HepG2 (cell line): ENCODE results near the gene STX5. TPM values are rescaled to one million over a fixed set of nuclear protein-coding genes. Genes with fewer than 3 reads are reported as not detected.

ENCODE experiments used
- ATF7 ChIP-seq, 2 experiments: fragments of 450-650 bp in 1 of 2; sonication (generic) in 1 of 2; formaldehyde crosslinking in 1 of 2; IDR thresholded peaks; 2 replicates each; pipeline versions ENCODE4 v1.4.0 to v1.6.1; 2016 to 2020; ENCODE audit warnings: antibody characterized with exemption in 1 of 2, mild to moderate bottlenecking in 1 of 2, missing genetic modification reagents in 1 of 2
- ATF7-NPFF ChIP-seq: sonication (generic); formaldehyde crosslinking; IDR thresholded peaks from 2 replicates; pipeline ENCODE4 v1.8.1; 2023; ENCODE audit warnings: mild to moderate bottlenecking, low read depth, missing genetic modification reagents, moderate library complexity
- CBX5 ChIP-seq: sonication (generic); formaldehyde crosslinking; IDR thresholded peaks from 2 replicates; pipeline ENCODE4 v1.4.0; 2020; ENCODE audit warnings: missing genetic modification reagents, borderline replicate concordance
- DNMT3B ChIP-seq: conservative IDR thresholded peaks from 2 replicates; pipeline ENCODE4 v1.6.1; 2016; ENCODE audit warnings: missing biosample characterization, control low read depth
- EEA1 ChIP-seq: sonication (generic); formaldehyde crosslinking; IDR thresholded peaks from 2 replicates; pipeline ENCODE4 v1.5.1; 2020; ENCODE audit warnings: mild to moderate bottlenecking, missing genetic modification reagents, borderline replicate concordance
- GATA4 ChIP-seq: sonication (generic); IDR thresholded peaks from 2 replicates; pipeline ENCODE4 v1.6.1; 2016; ENCODE audit warnings: antibody characterized with exemption, low read depth, borderline replicate concordance
- NR2F1 ChIP-seq, 2 experiments: fragments of 450-650 bp in 1 of 2; formaldehyde crosslinking in 1 of 2; IDR thresholded peaks; 2 replicates each; pipeline versions ENCODE4 v1.5.0 to v1.6.1; 2016 to 2020; ENCODE audit warnings: mild to moderate bottlenecking in 1 of 2, missing compliant biosample characterization in 1 of 2, missing genetic modification reagents in 1 of 2, moderate library complexity in 1 of 2
- POLR2G ChIP-seq: fragments of 200-400 bp; formaldehyde crosslinking; IDR thresholded peaks from 2 replicates; pipeline ENCODE4 v1.6.1; 2018; ENCODE audit warnings: mild to moderate bottlenecking, low read depth, low read length, moderate library complexity
- RFXANK ChIP-seq: IDR thresholded peaks from 2 replicates; pipeline ENCODE4 v1.6.1; 2016
- SMAD9 ChIP-seq: sonication (generic); formaldehyde crosslinking; IDR thresholded peaks from 2 replicates; pipeline ENCODE4 v1.5.1; 2020; ENCODE audit warnings: mild to moderate bottlenecking, missing genetic modification reagents
- SMC3 ChIP-seq: IDR thresholded peaks from 2 replicates; pipeline ENCODE4 v1.6.1; 2011; ENCODE audit warnings: low read length, improper control_type of control experiment
- ZNF143 ChIP-seq: sonication (generic); formaldehyde crosslinking; IDR thresholded peaks from 2 replicates; pipeline ENCODE4 v1.4.0; 2020; ENCODE audit warnings: missing genetic modification reagents
- ZNF225 ChIP-seq: sonication (generic); formaldehyde crosslinking; IDR thresholded peaks from 2 replicates; pipeline ENCODE4 v1.4.0; 2020; ENCODE audit warnings: mild to moderate bottlenecking, missing genetic modification reagents
- ZNF256 ChIP-seq: sonication (generic); formaldehyde crosslinking; conservative IDR thresholded peaks from 2 replicates; pipeline ENCODE4 v1.4.0; 2020; ENCODE audit warnings: missing genetic modification reagents
- ZNF337 ChIP-seq: sonication (generic); formaldehyde crosslinking; IDR thresholded peaks from 2 replicates; pipeline ENCODE4 v1.5.1; 2020; ENCODE audit warnings: missing genetic modification reagents, low read depth, mild to moderate bottlenecking, borderline replicate concordance
- ZNF430 ChIP-seq: sonication (generic); formaldehyde crosslinking; IDR thresholded peaks from 2 replicates; pipeline ENCODE4 v1.9.0; 2021; ENCODE audit warnings: mild to moderate bottlenecking, missing genetic modification reagents
- ZNF569 ChIP-seq: sonication (generic); formaldehyde crosslinking; IDR thresholded peaks from 2 replicates; pipeline ENCODE4 v1.5.0; 2020; ENCODE audit warnings: mild to moderate bottlenecking, missing genetic modification reagents, moderate library complexity, borderline replicate concordance
- ZNF713 ChIP-seq: sonication (generic); formaldehyde crosslinking; IDR thresholded peaks from 2 replicates; pipeline ENCODE4 v1.4.0; 2020; ENCODE audit warnings: mild to moderate bottlenecking, missing genetic modification reagents
- ZNF781 ChIP-seq: sonication (generic); formaldehyde crosslinking; IDR thresholded peaks from 2 replicates; pipeline ENCODE4 v1.5.1; 2020; ENCODE audit warnings: borderline replicate concordance, mild to moderate bottlenecking, missing genetic modification reagents; ENCODE audit errors: not compliant biosample characterization
- ZSCAN31 ChIP-seq: sonication (generic); formaldehyde crosslinking; IDR thresholded peaks from 2 replicates; pipeline ENCODE4 v1.5.0; 2020; ENCODE audit warnings: low read depth, mild to moderate bottlenecking, missing genetic modification reagents
- polyA plus RNA-seq, 8 experiments: library from polyadenylated mRNA; depleted of rRNA in 3 of 8; stranded (reverse) in 7 of 8; unstranded in 1 of 8; fragments of >200 nt; fragmentation: Illumina TruSeq in 4 of 8; extraction: Trizol in 4 of 8; gene quantifications; 2 replicates each; pipeline versions ENCODE4 v1.2.1 to v1.2.3, GENCODE V29; 2011 to 2016; ENCODE audit warnings: low read depth in 4 of 8, missing spikeins in 1 of 8, mixed read lengths in 1 of 8; ENCODE audit not compliant: insufficient read depth in 1 of 8
- total RNA-seq, 5 experiments: library from RNA; depleted of rRNA; stranded (reverse); fragments of >200 nt; fragmentation: Illumina TruSeq; extraction: Trizol; gene quantifications; 2 replicates each; pipeline ENCODE4 v1.2.3, GENCODE V29; 2016; ENCODE audit warnings: low read depth in 1 of 5
- TF ChIP-seq, protein P1 (sequence below): sonication (generic); formaldehyde crosslinking; IDR thresholded peaks from 2 replicates; pipeline ENCODE4 v1.5.0; 2020; ENCODE audit warnings: mild to moderate bottlenecking, missing genetic modification reagents, borderline replicate concordance
- TF ChIP-seq, protein P2 (sequence below), 2 experiments: sonication (generic) in 1 of 2; formaldehyde crosslinking in 1 of 2; IDR thresholded peaks; 2 replicates each; pipeline versions ENCODE4 v1.4.0 to v1.6.1; 2018 to 2020; ENCODE audit warnings: missing genetic modification reagents in 2 of 2, borderline replicate concordance in 1 of 2, low read depth in 1 of 2, mild to moderate bottlenecking in 1 of 2, missing biosample characterization in 1 of 2

STX5 gene
- total and polyA plus RNA-seq, 2 of the 13 experiments (the other 11 are each of a cell fraction or from before 2014, with no cell fraction given) = 26.9 to 30.0 TPM

DNA sequence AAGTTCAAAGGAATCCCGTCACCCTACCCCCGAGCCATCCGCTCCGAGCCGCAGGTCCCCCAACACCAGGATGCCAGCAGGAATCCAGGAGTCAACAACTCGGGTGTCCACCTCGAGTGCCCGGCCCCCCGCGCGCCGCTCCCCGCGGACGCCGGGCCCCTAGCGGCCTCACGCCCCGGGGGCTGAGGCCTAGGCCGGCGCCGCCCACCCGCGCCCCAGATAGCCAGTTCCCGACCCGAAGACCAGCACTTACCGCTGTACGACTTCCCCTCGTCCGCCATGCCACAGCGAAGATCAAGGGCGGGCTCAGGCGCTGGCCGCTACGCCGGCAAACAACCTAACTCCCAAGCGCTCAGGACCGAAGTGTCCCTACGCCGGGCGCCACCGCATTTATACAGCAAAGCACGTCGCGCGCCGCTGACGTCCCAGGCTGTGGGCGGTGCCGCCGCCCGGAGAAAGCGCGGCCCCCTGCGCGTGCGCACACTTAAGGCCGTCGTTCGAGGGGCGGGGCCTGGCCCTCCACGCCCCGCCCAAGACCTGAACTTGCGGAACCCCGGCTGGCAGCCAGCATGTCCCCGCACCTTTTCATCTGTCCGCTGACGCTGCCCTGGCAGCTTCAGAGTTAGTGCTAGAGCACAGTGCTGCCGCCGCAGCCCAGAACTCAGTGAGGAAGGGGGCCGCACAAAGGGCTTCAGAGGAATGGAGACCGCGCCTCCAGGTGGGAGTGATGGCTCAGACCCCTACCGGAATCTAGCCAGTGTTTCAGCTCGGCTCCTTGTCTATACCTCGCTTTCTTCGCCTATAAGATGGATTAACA lies 26.6 kb downstream of the STX5 start, which contains the start of gene NXF1 (continued):
- TF ChIP-seq, protein P1, sequence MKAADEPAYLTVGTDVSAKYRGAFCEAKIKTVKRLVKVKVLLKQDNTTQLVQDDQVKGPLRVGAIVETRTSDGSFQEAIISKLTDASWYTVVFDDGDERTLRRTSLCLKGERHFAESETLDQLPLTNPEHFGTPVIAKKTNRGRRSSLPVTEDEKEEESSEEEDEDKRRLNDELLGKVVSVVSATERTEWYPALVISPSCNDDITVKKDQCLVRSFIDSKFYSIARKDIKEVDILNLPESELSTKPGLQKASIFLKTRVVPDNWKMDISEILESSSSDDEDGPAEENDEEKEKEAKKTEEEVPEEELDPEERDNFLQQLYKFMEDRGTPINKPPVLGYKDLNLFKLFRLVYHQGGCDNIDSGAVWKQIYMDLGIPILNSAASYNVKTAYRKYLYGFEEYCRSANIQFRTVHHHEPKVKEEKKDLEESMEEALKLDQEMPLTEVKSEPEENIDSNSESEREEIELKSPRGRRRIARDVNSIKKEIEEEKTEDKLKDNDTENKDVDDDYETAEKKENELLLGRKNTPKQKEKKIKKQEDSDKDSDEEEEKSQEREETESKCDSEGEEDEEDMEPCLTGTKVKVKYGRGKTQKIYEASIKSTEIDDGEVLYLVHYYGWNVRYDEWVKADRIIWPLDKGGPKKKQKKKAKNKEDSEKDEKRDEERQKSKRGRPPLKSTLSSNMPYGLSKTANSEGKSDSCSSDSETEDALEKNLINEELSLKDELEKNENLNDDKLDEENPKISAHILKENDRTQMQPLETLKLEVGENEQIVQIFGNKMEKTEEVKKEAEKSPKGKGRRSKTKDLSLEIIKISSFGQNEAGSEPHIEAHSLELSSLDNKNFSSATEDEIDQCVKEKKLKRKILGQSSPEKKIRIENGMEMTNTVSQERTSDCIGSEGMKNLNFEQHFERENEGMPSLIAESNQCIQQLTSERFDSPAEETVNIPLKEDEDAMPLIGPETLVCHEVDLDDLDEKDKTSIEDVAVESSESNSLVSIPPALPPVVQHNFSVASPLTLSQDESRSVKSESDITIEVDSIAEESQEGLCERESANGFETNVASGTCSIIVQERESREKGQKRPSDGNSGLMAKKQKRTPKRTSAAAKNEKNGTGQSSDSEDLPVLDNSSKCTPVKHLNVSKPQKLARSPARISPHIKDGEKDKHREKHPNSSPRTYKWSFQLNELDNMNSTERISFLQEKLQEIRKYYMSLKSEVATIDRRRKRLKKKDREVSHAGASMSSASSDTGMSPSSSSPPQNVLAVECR (CRISPR knock-in tag) = peak; percentile 95
- TF ChIP-seq GATA4 = peak; percentile 93
- TF ChIP-seq SMAD9 = no peak; the same call in 1 of the 2 replicates
- peak; percentile 79 for TF ChIP-seq ZNF781 (CRISPR knock-in tag)
- TF ChIP-seq ATF7-NPFF (CRISPR knock-in tag) = peak; percentile 97
- no peak for TF ChIP-seq SMC3
- 0 out of 2 replicates have a peak, but pooled peaks have one; percentile 48 for TF ChIP-seq DNMT3B (CRISPR knock-in tag)
- TF ChIP-seq, protein P2, sequence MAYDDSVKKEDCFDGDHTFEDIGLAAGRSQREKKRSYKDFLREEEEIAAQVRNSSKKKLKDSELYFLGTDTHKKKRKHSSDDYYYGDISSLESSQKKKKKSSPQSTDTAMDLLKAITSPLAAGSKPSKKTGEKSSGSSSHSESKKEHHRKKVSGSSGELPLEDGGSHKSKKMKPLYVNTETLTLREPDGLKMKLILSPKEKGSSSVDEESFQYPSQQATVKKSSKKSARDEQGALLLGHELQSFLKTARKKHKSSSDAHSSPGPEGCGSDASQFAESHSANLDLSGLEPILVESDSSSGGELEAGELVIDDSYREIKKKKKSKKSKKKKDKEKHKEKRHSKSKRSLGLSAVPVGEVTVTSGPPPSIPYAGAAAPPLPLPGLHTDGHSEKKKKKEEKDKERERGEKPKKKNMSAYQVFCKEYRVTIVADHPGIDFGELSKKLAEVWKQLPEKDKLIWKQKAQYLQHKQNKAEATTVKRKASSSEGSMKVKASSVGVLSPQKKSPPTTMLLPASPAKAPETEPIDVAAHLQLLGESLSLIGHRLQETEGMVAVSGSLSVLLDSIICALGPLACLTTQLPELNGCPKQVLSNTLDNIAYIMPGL (CRISPR knock-in tag; IDR thresholded peaks at IDR 0.05; ENCODE audit: borderline replicate concordance in 1 of 2, low read depth in 1 of 2) = peak; percentile 73 to 88
- TF ChIP-seq ZNF225 (CRISPR knock-in tag) = no peak
- peak; percentile 90 for TF ChIP-seq ZNF430 (CRISPR knock-in tag)
- peak; percentile 100 for TF ChIP-seq POLR2G
- 0 out of 2 replicates have a peak, but pooled peaks have one; percentile 38 for TF ChIP-seq ZNF713
- TF ChIP-seq ZNF256 (CRISPR knock-in tag) = peak; percentile 51; the same call in 1 of the 2 replicates
- peak; percentile 96 for TF ChIP-seq ZSCAN31 (CRISPR knock-in tag)
- 0 out of 2 replicates have a peak, but pooled peaks have one; percentile 19 for TF ChIP-seq RFXANK (CRISPR knock-in tag)
- 0 out of 2 replicates have a peak, but pooled peaks have one; percentile 19 for TF ChIP-seq EEA1 (CRISPR knock-in tag)
- TF ChIP-seq ZNF569 = 0 out of 2 replicates have a peak, but pooled peaks have one; percentile 58
- TF ChIP-seq NR2F1 (CRISPR knock-in tag; IDR thresholded peaks at IDR 0.05) = no peak
- TF ChIP-seq ZNF337 (CRISPR knock-in tag) = peak; percentile 24; the same call in 1 of the 2 replicates
- peak; percentile 49; the same call in 1 of the 2 replicates for TF ChIP-seq ZNF143 (CRISPR knock-in tag)
- TF ChIP-seq CBX5 (CRISPR knock-in tag) = peak; percentile 85; the same call in 1 of the 2 replicates
- no peak for TF ChIP-seq ATF7 (IDR thresholded peaks at IDR 0.05)
- TF ChIP-seq ATF7 (CRISPR knock-in tag; IDR thresholded peaks at IDR 0.05) = no peak
